ENCODE data around the gene APOM.

The APOM gene

DNA sequence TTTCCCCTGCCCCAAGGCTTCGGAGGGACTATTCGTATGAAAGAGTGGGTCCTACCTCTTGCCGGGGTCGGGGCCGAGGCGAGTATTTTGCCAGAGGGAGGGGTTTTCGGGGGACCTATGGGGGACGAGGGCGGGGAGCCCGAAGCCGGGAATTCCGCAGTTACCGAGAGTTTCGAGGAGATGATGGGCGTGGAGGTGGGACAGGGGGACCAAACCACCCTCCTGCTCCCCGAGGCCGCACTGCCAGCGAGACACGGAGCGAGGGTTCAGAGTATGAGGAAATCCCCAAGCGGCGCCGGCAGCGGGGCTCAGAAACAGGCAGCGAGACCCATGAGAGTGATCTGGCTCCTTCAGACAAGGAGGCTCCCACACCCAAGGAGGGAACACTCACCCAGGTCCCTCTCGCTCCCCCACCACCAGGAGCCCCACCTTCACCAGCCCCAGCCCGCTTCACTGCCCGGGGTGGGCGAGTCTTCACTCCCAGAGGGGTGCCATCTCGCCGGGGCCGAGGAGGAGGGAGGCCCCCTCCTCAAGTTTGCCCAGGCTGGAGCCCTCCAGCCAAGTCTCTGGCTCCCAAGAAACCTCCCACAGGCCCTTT, 23.9 kb upstream of the APOM start:
- no peak for DNase-seq

GRCh38 chr6:31632279-31632946, 23.3 kb upstream of the APOM start:
- no peak for DNase-seq

DNA sequence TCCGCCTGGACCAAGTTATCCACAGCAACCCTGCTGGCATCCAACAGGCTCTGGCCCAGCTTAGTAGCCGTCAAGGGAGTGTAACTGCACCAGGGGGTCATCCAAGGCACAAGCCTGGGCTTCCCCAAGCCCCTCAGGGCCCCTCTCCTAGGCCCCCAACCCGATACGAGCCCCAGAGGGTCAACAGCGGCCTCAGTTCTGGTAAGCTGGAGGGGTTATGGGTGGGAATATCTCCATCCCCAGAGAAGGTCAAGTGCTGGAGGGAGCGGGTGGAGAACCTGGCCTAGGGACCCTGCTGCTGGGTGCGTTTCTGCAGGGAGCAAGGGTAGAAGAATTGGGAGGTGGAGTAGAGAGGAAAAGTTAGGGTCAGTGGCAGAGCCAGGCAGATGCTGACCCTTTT, 22.2 kb upstream of the APOM start:
- DNase-seq, result no peak

DNA sequence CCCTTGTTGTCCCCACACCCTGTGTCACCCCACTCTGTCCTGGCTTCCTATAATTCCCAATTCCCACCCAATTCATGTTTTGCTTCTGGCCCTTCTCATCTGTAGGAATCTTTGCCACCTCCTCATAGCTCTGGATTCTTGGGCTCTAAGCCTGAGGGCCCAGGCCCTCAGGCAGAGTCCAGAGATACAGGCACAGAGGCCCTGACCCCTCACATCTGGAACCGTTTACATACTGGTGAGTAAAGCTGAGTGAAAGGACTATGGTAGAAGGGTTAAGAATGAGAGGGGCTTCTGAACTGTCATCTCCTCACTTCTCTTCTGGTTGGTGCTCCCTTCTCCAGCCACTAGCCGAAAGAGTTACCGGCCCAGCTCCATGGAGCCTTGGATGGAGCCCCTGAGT, 21.6 kb upstream of the APOM start:
- no peak for DNase-seq

GRCh38 chr6:31634969-31635575, 20.6 kb upstream of the APOM start:
- DNase-seq, result no peak

DNA sequence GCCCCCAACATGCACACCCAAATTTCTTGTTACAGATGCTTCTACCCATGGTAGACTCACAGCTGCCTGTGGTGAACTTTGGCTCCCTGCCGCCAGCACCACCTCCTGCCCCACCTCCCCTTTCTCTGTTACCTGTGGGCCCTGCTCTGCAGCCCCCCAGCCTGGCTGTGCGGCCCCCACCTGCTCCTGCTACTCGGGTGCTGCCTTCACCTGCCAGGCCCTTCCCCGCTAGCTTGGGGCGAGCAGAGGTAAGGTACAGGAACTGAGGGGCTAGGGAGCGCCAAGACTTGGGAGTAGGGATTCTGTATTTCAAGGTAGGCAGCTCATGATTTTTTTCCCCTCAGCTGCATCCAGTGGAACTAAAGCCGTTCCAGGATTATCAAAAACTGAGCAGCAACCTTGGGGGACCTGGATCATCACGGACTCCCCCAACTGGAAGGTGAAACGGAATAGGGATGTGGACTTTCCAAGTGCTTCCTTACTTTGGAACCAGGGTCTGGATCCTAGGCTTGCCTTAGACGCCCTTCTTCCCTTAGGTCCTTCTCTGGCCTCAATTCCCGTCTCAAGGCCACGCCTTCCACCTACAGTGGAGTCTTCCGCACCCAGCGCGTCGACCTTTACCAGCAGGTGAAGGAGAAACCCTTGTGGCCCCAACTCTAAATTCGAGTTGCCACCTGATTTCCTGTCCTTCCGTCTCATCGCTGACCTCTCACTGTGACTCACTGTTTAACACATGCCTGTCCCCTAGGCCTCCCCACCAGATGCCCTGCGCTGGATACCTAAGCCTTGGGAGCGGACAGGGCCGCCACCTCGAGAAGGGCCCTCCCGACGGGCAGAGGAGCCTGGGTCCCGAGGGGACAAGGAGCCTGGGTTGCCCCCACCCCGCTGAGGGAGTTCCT, 18.7 kb upstream of the APOM start:
- DNase-seq, result no peak

GRCh38 chr6:31639043-31639442, 16.7 kb upstream of the APOM start:
- DNase-seq, result no peak

DNA sequence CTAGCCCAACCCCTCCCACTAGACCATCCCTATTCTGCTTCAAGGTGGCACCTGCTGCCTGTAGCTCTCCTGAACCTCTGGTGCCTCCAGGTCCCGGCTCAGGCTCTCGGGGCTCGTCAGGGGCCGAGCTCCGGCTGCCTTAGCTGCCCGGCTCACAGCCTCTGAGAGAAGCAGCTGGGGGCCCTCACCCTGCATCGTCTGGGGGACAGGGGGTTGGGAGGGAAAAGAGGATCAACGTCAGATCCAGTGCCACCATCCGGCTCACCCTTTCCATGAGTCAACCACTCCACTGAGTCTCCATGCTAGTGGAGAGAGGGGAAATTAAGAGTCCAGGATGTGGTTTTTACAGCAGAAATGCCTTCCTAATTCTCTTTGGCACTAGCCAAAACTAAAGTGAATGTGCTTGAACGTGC, 16.2 kb upstream of the APOM start:
- DNase-seq, result no peak

DNA sequence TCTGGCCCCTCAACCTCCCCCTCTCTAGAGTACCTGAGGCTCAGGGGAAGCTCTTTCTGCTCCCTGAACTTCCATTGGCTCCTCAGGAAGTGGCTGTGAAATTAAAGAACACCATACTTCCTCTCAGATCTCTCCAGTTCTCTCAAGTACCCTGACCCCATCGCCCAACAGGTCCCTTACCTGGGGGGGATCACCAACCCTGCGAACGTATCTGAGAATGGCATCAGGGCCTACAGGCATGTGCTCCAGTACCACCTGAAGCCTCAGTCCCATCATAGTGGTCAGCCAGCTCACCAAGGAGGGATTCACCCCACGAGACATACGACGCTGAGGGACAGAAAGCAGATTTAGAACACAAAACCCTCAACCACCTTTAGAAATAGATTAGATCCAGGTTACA, 15.1 kb upstream of the APOM start:
- DNase-seq, result no peak

DNA sequence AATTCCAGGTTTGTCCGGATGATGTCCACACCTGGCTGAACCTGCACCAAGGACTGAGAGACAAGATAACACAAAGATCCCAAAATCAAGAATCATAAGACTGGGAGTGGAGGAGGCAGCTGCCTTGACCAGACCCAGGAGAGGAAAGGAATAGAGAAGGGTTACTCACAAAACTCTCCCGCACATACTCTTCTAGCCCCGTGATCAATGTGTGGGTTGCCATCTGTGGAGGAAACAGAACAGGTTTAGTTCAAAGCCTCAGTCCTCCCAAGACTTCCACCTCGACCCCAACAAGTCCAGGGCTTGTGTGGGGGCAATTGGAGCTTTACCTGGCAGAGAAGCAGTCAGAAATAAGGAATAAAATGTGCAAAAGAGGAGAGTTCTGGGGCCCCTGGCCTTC, 14.3 kb upstream of the APOM start:
- DNase-seq, result no peak

DNA sequence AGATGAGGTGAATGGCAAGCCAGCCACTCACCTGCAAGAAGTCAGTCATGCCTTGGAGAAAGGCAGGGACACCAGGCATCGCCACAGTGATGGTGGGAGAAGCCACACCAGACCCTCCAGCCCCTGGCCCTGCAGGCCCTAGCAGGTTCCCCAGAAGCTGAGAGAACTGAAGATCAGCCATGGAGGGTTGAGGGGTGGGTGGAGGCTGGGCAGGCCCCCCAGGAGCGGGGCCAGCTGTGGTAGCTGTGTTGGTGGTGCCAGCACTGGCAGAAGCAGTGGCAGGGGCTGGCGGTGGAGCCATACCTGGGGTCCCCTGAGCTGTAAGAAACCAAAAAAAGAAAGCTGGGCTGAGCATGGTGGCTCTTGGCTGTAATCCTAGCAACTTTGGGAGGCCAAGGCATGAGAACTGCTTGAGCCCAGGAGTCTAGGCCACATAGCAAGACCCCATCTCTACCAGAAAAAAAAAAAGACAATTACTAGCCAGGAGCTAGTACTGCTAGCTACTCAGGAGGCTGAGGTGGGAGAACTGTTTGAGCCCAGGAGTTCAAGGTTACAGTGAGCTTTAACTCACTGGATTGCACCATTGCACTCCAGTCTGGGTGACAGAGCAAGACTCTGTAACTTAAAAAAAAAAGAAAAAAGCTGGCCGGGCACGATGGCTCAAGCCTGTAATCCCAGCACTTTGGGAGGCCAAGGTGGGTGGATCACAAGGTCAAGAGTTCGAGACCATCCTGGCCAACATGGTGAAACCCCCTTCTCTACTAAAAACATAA, 12.7 kb upstream of the APOM start:
- no peak for DNase-seq

DNA sequence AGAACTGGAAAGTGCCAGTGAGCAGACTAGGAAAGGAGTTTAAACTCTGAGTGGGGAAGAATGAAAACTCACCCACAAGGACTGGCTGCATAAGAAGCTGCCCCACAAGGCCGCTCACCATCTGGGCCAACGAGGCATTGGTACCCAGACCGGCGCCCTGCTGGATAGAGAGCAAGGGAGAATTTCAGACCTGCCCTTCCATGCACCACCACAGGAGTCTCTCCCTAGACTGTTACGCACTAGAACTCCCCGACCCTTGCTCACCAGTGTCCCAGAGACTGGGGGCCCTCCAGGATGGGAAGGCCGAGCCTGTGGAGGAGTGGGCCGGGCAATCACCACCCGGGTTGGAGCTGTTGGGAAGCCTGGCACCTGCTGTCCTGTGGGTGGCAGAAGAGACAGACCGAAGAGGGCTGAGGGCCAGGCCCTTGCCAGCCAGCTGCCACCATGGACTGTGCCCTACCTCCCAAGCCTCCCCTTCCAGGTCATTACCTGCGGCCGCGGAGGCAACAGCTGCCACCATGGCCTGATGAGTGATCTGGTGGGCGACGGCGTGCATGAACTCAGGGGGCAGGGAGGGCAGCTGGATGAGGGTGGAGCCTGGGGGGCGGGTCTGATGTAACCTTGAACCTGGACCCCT, 11.8 kb upstream of the APOM start:
- DNase-seq, result no peak

GRCh38 chr6:31645325-31645724, 10.4 kb upstream of the APOM start:
- DNase-seq, result no peak

- DNase-seq, result peak; percentile 85 to 91
Observed at GRCh38 chr6:31651602-31652191, 4.0 kb upstream of the APOM start.

DNA sequence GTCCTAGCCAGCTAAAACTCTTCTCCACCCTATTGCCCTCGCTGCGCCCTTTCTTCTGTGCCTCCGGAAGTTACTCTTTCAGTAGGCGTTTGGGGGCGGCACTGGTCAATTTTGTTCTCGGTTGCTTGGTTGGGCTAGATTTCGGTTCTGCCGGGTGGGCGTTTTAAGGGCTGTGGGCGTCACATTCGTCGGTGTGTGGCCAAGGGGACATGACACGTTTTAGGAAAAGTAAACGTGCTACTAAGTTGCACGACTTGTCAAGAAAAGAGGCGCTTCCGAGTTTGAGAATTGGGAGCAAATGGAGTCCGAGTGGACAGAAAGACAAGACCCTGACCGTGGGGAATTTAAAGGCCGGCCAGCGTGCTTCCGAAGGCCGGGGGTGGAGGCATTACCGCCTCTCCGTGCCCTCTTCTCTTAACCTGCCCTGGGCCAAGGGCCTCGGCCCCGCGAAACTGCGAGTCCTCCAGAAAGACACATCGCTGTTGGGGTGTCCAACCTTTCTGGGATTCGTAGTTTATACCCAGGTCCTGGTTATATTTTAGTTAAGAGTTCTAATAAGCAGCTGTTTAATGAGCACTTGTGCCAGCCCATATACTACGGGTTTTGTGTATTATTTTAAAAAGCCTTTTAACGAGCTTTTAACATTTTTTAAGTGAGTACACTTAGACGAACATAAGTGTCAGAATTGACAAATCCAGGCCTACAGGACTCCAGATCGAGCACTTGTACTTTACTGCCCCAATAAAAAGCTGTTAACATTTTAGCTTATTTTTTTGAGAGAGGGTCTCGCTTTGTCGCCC, 2.6 kb upstream of the APOM start:
- peak in 1 of 2 donors; percentile 86 for DNase-seq

- no peak for DNase-seq
Observed at GRCh38 chr6:31654574-31655348, 933 bp upstream of the APOM start.

DNA sequence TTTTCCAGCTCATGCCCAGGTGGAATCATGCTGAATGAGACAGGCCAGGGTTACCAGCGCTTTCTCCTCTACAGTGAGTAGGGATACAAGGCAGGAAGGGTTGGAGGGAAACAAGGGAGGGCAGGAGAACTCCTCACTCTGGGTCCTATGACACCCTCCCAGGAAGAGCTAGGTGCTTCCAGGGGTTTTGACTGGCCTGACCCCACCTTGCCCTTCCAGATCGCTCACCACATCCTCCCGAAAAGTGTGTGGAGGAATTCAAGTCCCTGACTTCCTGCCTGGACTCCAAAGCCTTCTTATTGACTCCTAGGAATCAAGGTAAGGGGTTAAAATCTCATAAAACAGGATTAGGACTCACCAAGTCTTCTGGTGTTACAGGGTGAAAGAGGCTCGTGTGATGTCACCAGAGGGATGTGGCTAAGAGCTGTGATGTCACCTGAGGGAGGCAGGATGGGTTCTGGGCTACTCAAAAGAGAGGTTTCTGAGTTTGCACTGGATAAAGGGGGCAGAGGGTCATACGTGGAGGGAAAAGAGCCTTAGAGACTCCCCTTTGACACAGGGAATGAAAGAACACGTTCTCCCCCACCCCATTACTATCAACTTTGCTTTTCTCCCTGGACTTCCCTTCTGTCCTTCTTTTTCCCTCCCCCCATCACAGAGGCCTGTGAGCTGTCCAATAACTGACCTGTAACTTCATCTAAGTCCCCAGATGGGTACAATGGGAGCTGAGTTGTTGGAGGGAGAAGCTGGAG, 1.9 kb downstream of the APOM start:
- no peak for DNase-seq

DNA sequence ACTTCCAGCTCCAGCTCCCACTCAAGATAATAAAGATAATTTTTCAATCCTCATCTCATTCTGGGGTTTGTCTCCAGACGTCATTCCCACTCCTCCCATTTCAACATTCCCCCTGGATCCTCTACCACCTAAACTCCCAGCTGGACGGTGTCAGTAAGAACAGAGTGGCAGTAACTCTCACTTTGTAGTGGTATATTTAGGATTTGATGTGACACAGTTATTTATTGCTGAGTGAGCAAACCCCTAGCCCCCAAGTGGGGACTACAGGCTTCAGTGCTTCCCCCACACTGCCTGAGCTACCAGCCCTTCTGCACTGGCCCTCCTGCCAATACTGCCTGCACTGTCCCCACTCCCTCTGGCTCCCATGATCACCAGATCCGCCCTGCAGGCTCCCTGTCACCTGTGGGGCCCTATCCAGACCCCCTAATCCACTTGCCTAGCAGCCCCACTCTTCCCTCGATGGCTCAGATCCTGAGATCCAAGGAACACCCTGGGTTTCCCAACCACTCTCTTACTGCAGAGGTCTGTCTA, 2.5 kb downstream of the APOM start:
- no peak for DNase-seq
